HK-2 (cell line): ENCODE results near the gene REV1.
"Not testable (repeated sequence)": the region's sequence is repeated elsewhere in the genome, so short reads cannot be mapped to it uniquely, and the experiment has no call there.

Source experiments
- DNase-seq: peaks from one replicate; pipeline ENCODE4 v3.0.0-alpha.2; 2018; ENCODE audit not compliant: unreplicated experiment

REV1 gene

GRCh38 chr2:99487906-99488305 lies 1.9 kb downstream of the REV1 start:
- no peak for DNase-seq

- DNase-seq = no peak
These were observed 4.0 kb downstream of the REV1 start for GRCh38 chr2:99485824-99486223.

- DNase-seq = no peak
These were observed 4.4 kb downstream of the REV1 start for GRCh38 chr2:99485411-99485810.

- no peak for DNase-seq
These were observed 5.6 kb downstream of the REV1 start for GRCh38 chr2:99484205-99484604.

GRCh38 chr2:99481941-99482340 lies 7.9 kb downstream of the REV1 start:
- no peak for DNase-seq

- DNase-seq = no peak
These were observed 8.3 kb downstream of the REV1 start for GRCh38 chr2:99481527-99481926.

- DNase-seq = no peak
These were observed 9.4 kb downstream of the REV1 start for GRCh38 chr2:99480390-99480789.

GRCh38 chr2:99478632-99479031 lies 11.2 kb downstream of the REV1 start:
- no peak for DNase-seq

- DNase-seq = no peak
These were observed 12.8 kb downstream of the REV1 start for GRCh38 chr2:99477054-99477453.

GRCh38 chr2:99476629-99477028 lies 13.2 kb downstream of the REV1 start:
- DNase-seq = no peak

GRCh38 chr2:99475095-99475494 lies 14.7 kb downstream of the REV1 start:
- not testable (repeated sequence) for DNase-seq

- DNase-seq = no peak
These were observed 16.2 kb downstream of the REV1 start for GRCh38 chr2:99473518-99474083.

GRCh38 chr2:99472600-99472960 lies 17.2 kb downstream of the REV1 start:
- DNase-seq = no peak

GRCh38 chr2:99471654-99472599 lies 17.9 kb downstream of the REV1 start:
- no peak for DNase-seq

- no peak for DNase-seq
These were observed 18.9 kb downstream of the REV1 start for GRCh38 chr2:99470957-99471356.

- DNase-seq = not testable (repeated sequence)
These were observed 19.4 kb downstream of the REV1 start for GRCh38 chr2:99470459-99470858.

GRCh38 chr2:99469394-99469793 lies 20.4 kb downstream of the REV1 start:
- no peak for DNase-seq

GRCh38 chr2:99468155-99468554 lies 21.7 kb downstream of the REV1 start:
- no peak for DNase-seq

GRCh38 chr2:99467390-99467789 lies 22.4 kb downstream of the REV1 start:
- DNase-seq = no peak

GRCh38 chr2:99461828-99462483 lies 27.9 kb downstream of the REV1 start:
- DNase-seq = no peak

- no peak for DNase-seq
These were observed 31.3 kb downstream of the REV1 start for GRCh38 chr2:99458529-99458928.

- DNase-seq = no peak
These were observed 38.1 kb downstream of the REV1 start for GRCh38 chr2:99451686-99452085.

GRCh38 chr2:99451280-99451679 lies 38.5 kb downstream of the REV1 start:
- DNase-seq = no peak
